Epithelial cell of proximal tubule (primary cell): ENCODE measurements around the gene PRKCH. TPM values are rescaled to one million over a fixed set of nuclear protein-coding genes. Genes with fewer than 3 reads are reported as not detected.

Source experiments
- DNase-seq: peaks from one replicate; pipeline ENCODE4 v3.0.0-alpha.2; 2011; ENCODE audit warnings: low read depth
- H3K4me3 ChIP-seq: 2 replicates; pipeline ENCODE4 v1.5.1; 2011; ENCODE audit warnings: low read depth, mild to moderate bottlenecking, low read length
- total RNA-seq: library from RNA; depleted of rRNA; stranded (reverse); fragments of >200 nt; gene quantifications from 2 replicates; pipeline ENCODE4 v1.2.3, GENCODE V29; 2015
- TF ChIP-seq, protein P1 (sequence below): conservative IDR thresholded peaks from 2 replicates; pipeline ENCODE4 v1.5.1; 2012; ENCODE audit warnings: low read depth, mild to moderate bottlenecking, low read length

The PRKCH gene
- total RNA-seq, 1 donor from 2014 or later = 7.6 TPM

DNA sequence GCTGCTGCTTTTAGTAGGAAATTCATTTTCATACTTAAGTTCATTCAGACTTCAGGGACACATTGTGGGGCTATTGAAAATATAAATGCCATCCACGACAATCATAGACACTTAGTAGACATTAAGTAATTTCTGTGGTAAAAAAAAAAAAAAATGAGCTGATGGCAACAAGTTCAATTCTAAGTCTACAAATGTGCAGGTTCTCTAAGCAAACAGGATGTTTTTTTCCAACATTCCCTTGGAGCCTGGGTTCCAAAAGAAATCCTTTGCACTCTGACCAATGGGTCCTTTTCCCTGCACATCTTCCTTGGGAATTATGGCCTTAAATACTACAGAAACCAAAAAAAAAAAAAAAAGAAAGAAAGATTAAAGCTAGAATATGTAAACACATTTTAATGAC lies 198.4 kb downstream of the PRKCH start:
- TF ChIP-seq, protein P1, sequence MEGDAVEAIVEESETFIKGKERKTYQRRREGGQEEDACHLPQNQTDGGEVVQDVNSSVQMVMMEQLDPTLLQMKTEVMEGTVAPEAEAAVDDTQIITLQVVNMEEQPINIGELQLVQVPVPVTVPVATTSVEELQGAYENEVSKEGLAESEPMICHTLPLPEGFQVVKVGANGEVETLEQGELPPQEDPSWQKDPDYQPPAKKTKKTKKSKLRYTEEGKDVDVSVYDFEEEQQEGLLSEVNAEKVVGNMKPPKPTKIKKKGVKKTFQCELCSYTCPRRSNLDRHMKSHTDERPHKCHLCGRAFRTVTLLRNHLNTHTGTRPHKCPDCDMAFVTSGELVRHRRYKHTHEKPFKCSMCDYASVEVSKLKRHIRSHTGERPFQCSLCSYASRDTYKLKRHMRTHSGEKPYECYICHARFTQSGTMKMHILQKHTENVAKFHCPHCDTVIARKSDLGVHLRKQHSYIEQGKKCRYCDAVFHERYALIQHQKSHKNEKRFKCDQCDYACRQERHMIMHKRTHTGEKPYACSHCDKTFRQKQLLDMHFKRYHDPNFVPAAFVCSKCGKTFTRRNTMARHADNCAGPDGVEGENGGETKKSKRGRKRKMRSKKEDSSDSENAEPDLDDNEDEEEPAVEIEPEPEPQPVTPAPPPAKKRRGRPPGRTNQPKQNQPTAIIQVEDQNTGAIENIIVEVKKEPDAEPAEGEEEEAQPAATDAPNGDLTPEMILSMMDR = no peak
- no peak for DNase-seq

DNA sequence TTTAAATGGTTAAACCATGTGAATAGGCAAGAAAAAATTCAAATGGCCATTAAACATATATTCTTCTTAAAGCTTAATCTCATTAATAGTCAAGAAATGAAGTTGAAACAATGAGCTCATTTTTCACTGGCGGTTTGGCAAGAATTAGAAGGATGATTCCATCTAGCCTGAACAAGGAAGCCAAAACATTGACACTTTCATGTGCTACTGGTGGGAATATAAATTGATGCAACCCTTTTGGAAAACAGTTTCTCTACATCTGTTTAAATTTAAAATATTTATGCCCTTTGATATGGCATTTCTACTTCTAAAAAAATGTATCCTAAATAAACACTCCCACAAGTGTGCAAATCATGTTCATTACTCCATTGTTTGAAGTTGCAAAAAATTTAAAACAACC lies 199.2 kb downstream of the PRKCH start:
- no peak overlapping the region for H3K4me3 ChIP-seq
- DNase-seq = no peak
- TF ChIP-seq, protein P1 = no peak

More for the DNA sequence above, 198.4 kb downstream of the PRKCH start:
- H3K4me3 ChIP-seq = no peak overlapping the region

DNA sequence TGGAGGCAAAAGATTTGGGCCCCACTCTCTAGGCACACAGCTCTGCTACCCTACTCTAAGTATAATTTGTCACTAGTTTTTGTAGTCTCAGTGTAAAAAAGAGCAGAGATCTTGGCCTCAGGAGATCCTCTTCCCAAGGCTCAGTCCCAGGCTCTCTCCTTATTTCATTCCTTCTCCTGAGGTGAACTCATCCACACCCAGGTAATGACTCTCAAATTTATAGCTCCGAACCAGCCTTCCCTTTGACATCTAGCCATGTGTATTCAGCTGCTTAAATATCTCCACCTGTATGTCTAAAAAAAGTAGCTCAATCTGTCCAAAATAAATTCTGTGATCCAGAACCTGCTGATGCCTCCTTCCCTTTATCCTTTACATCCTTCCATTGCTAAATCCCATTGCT lies 200.4 kb downstream of the PRKCH start:
- no peak for DNase-seq
- H3K4me3 ChIP-seq = no peak overlapping the region
- TF ChIP-seq, protein P1 = no peak

DNA sequence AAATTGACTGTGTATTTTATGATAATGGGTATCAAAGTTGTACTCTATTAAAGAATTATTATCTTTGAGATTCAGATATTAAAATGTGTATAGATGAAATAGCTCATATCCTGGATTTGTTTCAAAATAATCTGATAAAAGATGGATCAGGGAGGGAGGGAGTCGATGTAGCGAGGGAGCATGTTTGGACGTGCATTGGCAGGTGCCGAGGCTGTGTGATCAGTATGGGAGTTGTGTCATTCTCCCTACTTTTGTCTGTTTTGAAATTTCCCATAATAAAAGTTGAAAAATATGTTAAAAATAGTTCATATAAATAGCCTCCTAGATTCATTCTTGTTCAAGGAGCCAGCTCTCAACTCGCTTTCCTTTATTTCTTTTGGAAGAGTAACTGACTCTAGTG lies 202.4 kb downstream of the PRKCH start:
- TF ChIP-seq, protein P1 = no peak
- no peak overlapping the region for H3K4me3 ChIP-seq
- no peak for DNase-seq

DNA sequence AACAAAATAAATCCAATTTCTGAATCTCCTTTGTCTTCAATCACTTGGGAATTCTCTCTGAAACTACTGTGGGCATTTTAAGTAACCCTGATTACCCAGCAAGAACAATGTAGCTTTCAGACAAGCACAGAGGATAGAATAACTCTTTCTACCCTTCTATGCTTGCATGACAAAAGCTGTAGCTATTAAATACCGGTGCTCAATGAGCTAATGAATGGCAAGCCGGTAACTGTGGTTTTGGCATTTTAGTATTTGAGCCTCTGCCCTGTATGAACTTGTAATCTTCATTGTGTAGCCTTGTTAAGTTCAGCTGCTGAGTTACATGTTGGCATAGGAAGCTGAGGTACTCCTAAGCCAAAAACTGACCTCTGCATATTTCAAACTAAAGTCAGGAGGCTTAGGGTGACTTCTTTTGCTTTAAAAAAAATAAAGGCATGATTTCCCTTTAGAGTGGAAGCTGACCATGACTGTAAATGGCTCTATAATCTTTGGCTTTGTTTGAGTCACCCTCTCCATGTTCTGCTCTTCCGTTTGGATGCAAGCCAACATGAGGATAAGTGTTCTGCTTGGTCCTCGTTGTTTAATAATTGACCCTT lies 202.9 kb downstream of the PRKCH start:
- TF ChIP-seq, protein P1 = no peak
- DNase-seq = peak; percentile 99
- H3K4me3 ChIP-seq = no peak overlapping the region

DNA sequence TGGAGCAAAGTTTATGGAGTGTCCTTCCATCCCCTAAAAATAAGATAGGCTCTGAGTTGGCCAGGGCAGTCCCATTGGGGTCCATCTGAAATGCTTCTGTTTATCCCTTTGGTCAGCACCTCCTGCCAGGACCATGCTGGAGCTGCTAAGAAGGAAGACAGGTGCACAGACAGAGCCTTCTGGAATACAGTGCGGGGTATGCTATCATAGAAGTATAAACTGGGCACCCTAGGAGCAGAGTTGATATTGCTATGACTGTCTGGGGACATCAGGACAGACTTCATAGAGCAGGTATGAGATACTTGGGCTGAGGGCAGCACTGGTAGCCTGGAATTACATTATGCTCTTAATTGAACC lies 203.5 kb downstream of the PRKCH start:
- DNase-seq = no peak
- peak overlapping the region; percentile 25 for H3K4me3 ChIP-seq
- TF ChIP-seq, protein P1 = no peak

DNA sequence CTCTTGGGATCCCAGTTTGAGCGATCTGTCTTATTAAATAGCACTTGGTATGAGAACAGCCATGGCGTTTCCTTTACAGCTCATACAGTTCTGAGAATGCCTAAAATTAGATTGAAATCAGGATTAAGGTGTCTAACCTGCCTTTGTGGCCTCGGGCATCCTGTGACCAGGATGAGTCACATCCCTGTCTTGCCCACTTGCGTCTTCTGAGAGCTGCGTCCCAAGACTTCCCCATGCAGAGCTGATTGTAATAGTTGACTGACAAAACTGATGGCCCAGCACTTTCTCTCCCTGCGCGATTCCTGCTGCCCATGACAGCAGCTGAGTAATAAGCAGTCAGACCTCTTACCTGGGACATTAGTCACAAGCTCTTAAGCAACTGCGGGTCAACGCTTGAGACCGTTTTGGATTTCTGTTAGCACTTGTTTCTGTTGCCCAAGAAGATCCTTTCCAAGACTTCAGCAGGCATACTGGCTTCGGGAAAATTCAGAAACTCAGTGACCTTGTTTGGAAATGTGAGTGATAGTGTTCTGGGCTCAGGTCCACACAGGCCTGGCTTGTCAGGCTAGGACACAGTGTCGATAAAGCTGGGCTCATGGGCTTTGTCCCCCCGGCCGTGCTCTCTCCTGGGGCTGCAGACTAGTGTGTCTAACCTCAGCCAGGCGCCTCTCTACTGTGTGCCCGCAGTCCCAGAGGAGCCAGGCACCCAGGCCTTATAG lies 204.1 kb downstream of the PRKCH start:
- peak overlapping the region; percentile 25 for H3K4me3 ChIP-seq
- TF ChIP-seq, protein P1 = no peak
- DNase-seq = peak; percentile 99
